ENCODE measurements around the gene CTNND2. TPM values are rescaled to one million over a fixed set of nuclear protein-coding genes. Genes with fewer than 3 reads are reported as not detected.

Gene CTNND2
- total and polyA plus RNA-seq, 4 donors, result 0.05 to 0.50 (median 0.27) TPM

DNA sequence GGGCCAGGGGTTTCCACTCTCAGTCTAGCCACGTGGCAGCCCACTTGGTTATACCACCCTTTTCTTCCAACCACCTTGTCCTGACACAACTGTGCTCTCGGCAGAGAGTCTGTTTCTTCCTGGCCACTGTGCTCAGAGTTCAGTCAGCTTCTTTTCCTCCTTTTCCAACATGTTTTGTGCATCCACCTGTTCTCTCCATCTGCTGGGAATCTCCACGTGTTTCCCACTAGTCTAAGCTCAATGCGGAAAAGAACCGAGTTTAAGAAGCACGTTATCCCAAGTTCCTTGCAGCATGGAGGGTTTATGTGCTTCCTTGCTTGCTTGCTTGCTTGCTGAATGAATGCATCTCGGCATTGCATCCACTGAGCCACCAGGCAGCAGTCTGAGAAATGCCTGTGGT, 599.6 kb downstream of the CTNND2 start:
- 91% methylated on average over 7 of the region's 7 CpGs for WGBS
- no peaks in the 10 kb centered on the region for H3K4me1 ChIP-seq (ENCODE audit: control insufficient read depth in 4 of 4, insufficient read depth in 4 of 4, low read length in 3 of 4)
- H3K36me3 ChIP-seq (ENCODE audit: control insufficient read depth in 4 of 4, insufficient read depth in 3 of 4, low read depth in 1 of 4, low read length in 3 of 4), result no peaks in the 10 kb centered on the region
- no peak overlapping the region for H3K4me3 ChIP-seq (ENCODE audit: low read depth in 1 of 3, low read length in 3 of 3)
- H3K27ac ChIP-seq (ENCODE audit: low read depth in 1 of 2, low read length in 2 of 2), result no peak overlapping the region
- no peak for DNase-seq (ENCODE audit: low spot score)
- H3K9ac ChIP-seq (ENCODE audit: low read depth in 1 of 2, low read length in 2 of 2), result no peak overlapping the region
- TF ChIP-seq FOXA2 (IDR thresholded peaks at IDR 0.05), result no peak
- TF ChIP-seq, protein P1, sequence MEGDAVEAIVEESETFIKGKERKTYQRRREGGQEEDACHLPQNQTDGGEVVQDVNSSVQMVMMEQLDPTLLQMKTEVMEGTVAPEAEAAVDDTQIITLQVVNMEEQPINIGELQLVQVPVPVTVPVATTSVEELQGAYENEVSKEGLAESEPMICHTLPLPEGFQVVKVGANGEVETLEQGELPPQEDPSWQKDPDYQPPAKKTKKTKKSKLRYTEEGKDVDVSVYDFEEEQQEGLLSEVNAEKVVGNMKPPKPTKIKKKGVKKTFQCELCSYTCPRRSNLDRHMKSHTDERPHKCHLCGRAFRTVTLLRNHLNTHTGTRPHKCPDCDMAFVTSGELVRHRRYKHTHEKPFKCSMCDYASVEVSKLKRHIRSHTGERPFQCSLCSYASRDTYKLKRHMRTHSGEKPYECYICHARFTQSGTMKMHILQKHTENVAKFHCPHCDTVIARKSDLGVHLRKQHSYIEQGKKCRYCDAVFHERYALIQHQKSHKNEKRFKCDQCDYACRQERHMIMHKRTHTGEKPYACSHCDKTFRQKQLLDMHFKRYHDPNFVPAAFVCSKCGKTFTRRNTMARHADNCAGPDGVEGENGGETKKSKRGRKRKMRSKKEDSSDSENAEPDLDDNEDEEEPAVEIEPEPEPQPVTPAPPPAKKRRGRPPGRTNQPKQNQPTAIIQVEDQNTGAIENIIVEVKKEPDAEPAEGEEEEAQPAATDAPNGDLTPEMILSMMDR (IDR thresholded peaks at IDR 0.05; ENCODE audit: low read depth, low read length, missing input control), result no peak
- no peak for TF ChIP-seq HNF4G (IDR thresholded peaks at IDR 0.05)
- no peak for TF ChIP-seq SP1 (IDR thresholded peaks at IDR 0.05)
- TF ChIP-seq EGR1 (IDR thresholded peaks at IDR 0.05; ENCODE audit: low read depth in 2 of 2), result no peak
- no peak for TF ChIP-seq JUND (IDR thresholded peaks at IDR 0.05)
- TF ChIP-seq, protein P2, sequence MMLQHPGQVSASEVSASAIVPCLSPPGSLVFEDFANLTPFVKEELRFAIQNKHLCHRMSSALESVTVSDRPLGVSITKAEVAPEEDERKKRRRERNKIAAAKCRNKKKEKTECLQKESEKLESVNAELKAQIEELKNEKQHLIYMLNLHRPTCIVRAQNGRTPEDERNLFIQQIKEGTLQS (IDR thresholded peaks at IDR 0.05), result no peak
- TF ChIP-seq RAD21 (IDR thresholded peaks at IDR 0.05), result no peak
- TF ChIP-seq, protein P3, sequence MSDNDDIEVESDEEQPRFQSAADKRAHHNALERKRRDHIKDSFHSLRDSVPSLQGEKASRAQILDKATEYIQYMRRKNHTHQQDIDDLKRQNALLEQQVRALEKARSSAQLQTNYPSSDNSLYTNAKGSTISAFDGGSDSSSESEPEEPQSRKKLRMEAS (IDR thresholded peaks at IDR 0.05), result no peak
- TF ChIP-seq FOXA1 (IDR thresholded peaks at IDR 0.05), result no peak
- no peak for TF ChIP-seq RXRA (IDR thresholded peaks at IDR 0.05)
- TF ChIP-seq, protein P4, sequence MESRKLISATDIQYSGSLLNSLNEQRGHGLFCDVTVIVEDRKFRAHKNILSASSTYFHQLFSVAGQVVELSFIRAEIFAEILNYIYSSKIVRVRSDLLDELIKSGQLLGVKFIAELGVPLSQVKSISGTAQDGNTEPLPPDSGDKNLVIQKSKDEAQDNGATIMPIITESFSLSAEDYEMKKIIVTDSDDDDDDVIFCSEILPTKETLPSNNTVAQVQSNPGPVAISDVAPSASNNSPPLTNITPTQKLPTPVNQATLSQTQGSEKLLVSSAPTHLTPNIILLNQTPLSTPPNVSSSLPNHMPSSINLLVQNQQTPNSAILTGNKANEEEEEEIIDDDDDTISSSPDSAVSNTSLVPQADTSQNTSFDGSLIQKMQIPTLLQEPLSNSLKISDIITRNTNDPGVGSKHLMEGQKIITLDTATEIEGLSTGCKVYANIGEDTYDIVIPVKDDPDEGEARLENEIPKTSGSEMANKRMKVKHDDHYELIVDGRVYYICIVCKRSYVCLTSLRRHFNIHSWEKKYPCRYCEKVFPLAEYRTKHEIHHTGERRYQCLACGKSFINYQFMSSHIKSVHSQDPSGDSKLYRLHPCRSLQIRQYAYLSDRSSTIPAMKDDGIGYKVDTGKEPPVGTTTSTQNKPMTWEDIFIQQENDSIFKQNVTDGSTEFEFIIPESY (IDR thresholded peaks at IDR 0.05), result no peak
- no peaks in the 10 kb centered on the region for H3K27me3 ChIP-seq (ENCODE audit: control insufficient read depth in 4 of 4, insufficient read depth in 4 of 4, low read length in 3 of 4)
- H3K9me3 ChIP-seq (ENCODE audit: control insufficient read depth in 4 of 4, low read length in 3 of 4), result no peaks in the 10 kb centered on the region

DNA sequence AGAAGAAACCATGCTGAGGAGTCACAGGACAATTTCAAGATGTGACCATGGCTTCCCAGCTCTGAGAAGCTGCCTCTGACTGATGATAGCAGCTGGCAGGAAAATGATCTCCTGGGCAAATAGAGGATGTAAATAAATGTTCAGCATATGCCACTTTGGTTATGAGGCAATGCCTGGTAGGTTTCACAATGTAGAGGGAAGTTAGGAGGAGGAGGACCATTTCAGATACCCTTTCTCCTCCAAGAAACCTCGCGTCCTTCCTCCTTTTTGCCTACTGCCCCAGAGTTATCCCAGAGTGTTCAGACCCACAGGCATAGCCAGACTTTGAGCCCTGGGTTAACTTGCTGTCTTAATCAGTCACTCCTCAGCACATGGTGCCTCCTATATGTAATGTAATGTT, 601.6 kb downstream of the CTNND2 start:
- no peak overlapping the region for H3K4me3 ChIP-seq (ENCODE audit: low read depth in 1 of 3, low read length in 3 of 3)
- no peaks in the 10 kb centered on the region for H3K27me3 ChIP-seq (ENCODE audit: control insufficient read depth in 4 of 4, insufficient read depth in 4 of 4, low read length in 3 of 4)
- no peak overlapping the region for H3K27ac ChIP-seq (ENCODE audit: low read depth in 1 of 2, low read length in 2 of 2)
- no peaks in the 10 kb centered on the region for H3K9me3 ChIP-seq (ENCODE audit: control insufficient read depth in 4 of 4, low read length in 3 of 4)
- no peaks in the 10 kb centered on the region for H3K4me1 ChIP-seq (ENCODE audit: control insufficient read depth in 4 of 4, insufficient read depth in 4 of 4, low read length in 3 of 4)
- TF ChIP-seq, protein P3 (IDR thresholded peaks at IDR 0.05), result no peak
- TF ChIP-seq FOXA2 (IDR thresholded peaks at IDR 0.05) (no peak), TAF1 (conservative IDR thresholded peaks at IDR 0.05) (no peak), GABPA (IDR thresholded peaks at IDR 0.05 in 1 of 2, conservative IDR thresholded peaks at IDR 0.05 in 1 of 2) (no peak), RAD21 (IDR thresholded peaks at IDR 0.05) (no peak)
- TF ChIP-seq, protein P2 (IDR thresholded peaks at IDR 0.05), result no peak
- no peak overlapping the region for H3K9ac ChIP-seq (ENCODE audit: low read depth in 1 of 2, low read length in 2 of 2)
- WGBS, result 83% methylated on average over 2 of the region's 2 CpGs
- H3K36me3 ChIP-seq (ENCODE audit: control insufficient read depth in 4 of 4, insufficient read depth in 3 of 4, low read depth in 1 of 4, low read length in 3 of 4), result no peaks in the 10 kb centered on the region
- DNase-seq (ENCODE audit: low spot score), result no peak
